ENCODE measurements around the gene PPID. TPM values are rescaled to one million over a fixed set of nuclear protein-coding genes. Genes with fewer than 3 reads are reported as not detected.

The PPID gene
- total RNA-seq, 4 donors from 2014 or later, result 14.7 to 41.1 (median 24.6) TPM

DNA sequence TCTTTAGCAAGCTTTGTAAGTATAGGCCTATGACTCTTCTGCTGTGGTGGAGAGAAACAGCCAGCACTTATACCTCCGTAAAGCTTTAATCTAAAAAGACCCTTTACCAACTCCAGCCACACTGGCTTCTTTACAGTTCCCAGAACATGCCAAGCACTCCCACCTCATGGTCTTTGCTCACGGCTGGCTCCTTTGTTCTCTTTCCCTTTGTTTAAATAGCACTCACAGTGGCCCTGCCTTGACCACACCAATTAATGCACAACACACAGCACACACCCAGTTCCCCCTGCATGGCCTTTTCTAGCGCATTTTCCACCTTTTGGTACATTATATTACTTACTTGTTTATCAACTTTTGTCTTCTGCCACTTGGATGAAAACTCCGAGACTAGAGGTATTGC lies 18.9 kb downstream of the PPID start:
- TF ChIP-seq, protein P1, sequence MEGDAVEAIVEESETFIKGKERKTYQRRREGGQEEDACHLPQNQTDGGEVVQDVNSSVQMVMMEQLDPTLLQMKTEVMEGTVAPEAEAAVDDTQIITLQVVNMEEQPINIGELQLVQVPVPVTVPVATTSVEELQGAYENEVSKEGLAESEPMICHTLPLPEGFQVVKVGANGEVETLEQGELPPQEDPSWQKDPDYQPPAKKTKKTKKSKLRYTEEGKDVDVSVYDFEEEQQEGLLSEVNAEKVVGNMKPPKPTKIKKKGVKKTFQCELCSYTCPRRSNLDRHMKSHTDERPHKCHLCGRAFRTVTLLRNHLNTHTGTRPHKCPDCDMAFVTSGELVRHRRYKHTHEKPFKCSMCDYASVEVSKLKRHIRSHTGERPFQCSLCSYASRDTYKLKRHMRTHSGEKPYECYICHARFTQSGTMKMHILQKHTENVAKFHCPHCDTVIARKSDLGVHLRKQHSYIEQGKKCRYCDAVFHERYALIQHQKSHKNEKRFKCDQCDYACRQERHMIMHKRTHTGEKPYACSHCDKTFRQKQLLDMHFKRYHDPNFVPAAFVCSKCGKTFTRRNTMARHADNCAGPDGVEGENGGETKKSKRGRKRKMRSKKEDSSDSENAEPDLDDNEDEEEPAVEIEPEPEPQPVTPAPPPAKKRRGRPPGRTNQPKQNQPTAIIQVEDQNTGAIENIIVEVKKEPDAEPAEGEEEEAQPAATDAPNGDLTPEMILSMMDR (IDR thresholded peaks at IDR 0.05; ENCODE audit: low read depth), result no peak

DNA sequence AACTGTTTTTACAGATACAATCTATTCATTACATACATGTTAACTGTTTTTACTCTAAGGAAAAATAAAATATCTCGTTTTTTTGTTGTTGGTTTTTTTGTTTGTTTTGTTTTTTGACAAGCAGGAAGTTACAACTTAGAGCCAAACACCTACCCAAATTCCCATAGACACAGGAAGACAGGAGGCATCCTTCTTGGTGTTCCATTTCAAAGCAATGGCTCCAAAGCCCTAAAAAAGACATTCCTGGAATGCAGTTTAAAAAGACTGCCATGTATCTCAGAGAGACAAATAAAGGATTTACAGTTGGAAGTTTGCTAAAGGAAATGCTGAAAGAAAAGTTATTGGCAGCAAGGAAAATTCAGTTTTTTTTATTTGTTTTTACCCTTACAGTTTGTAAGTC lies 34.4 kb downstream of the PPID start:
- TF ChIP-seq, protein P1 (IDR thresholded peaks at IDR 0.05; ENCODE audit: low read depth), result no peak

DNA sequence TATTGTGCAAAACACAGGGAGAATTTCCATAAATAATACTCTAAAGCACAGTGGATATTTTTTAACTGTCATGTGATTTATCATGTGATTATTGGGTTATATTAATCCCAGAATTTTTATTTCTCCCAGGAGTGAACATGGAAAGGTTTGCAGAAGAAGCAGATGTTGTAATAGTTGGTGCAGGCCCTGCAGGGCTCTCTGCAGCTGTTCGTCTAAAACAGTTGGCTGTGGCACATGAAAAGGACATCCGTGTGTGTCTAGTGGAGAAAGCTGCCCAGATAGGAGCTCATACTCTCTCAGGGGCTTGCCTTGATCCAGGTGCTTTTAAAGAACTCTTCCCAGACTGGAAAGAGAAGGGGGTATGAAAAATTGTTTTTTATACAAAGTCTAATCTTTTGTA lies 41.1 kb downstream of the PPID start:
- TF ChIP-seq, protein P1 (IDR thresholded peaks at IDR 0.05; ENCODE audit: low read depth), result no peak

DNA sequence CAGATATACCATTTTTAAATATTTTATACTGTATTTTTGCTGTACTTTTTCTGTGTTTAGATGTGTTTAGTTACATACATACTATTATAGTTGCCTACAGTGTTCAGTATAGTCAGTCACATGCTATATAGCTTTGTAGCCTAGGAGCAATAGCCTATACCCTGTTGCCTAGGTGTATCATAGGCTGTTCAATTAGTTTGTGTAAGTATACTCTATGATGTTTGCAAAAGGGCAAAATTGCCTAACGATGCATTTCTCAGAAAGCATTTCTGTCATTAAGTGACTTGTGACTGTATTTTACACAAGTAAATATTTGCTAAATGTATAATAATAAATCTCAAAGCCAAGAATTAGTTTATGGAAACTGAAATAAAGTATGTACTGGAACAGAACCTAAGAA lies 41.6 kb downstream of the PPID start:
- TF ChIP-seq, protein P1 (IDR thresholded peaks at IDR 0.05; ENCODE audit: low read depth), result no peak

DNA sequence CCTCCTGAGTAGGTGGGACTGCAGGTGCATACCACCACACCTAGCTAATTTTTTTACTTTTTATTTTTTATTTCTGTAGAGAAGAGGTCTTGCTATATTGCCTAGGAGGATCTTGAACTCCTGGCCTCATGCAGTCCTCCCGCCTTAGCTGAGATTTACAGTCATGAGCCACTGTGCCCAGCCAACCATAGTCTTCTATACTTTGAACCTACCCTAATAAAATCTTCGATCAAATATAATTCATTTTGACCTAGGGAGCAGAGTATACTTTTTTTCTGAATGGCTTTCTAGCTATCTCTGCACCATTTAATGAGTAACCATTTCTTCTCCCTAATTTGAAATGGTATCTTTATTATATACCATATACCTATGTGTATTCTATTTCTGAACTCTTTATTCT lies 44.4 kb downstream of the PPID start:
- TF ChIP-seq, protein P1 (IDR thresholded peaks at IDR 0.05; ENCODE audit: low read depth), result no peak

DNA sequence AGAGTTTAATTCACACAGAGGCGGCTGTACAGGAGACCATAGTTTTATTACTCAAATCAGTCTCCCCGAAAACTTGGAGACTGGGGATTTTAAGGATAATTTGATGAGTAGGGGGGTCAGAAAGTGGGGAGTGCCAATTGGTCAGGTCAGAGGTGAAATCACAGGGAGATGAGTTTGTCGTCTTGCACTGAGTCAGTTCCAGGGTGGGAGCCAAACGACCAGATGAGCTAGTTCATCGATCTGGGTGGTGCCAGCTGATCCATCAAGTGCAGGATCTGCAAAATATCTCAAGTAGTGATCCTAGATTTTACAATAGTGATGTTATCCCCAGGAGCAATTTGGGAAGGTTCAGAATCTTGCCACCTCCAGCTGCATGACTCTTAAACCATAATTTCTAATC lies 47.1 kb downstream of the PPID start:
- TF ChIP-seq, protein P1 (IDR thresholded peaks at IDR 0.05; ENCODE audit: low read depth), result no peak

DNA sequence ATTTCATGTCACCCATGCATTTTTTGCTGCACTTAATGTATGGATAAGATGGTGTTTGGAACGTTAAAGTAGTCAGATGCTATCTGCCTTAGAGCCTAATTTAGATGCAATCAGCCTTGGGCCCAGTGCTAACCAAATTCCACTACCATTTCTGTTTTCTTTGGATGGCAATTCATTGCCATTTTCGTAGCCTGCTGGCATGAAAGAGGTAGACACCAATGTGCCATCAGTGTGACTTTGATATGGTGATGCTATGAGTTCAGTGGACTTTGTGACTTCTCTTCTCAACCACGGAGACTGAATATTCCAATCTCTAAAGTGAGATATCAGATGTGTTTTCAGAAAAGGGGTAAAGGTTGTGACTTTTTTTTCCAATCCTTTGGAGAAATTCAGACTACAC lies 49.6 kb downstream of the PPID start:
- TF ChIP-seq, protein P1 (IDR thresholded peaks at IDR 0.05; ENCODE audit: low read depth), result no peak
